ENCODE data around the gene POMGNT1. TPM values are rescaled to one million over a fixed set of nuclear protein-coding genes. Genes with fewer than 3 reads are reported as not detected.
A peak's percentile ranks its signal among the peaks of the same experiment; 100 is the strongest.

Gene POMGNT1
- total and polyA plus RNA-seq, 2 of the 13 experiments (the other 11 are each of a cell fraction or from before 2014, with no cell fraction given) = 33.9 to 46.8 TPM

- no peak for TF ChIP-seq DZIP1 (CRISPR knock-in tag; IDR thresholded peaks at IDR 0.05)
- TF ChIP-seq SAFB2 (CRISPR knock-in tag; IDR thresholded peaks at IDR 0.05; ENCODE audit: borderline replicate concordance, low read depth) = no peak
- TF ChIP-seq TEAD2 (CRISPR knock-in tag; IDR thresholded peaks at IDR 0.05) = no peak
- TF ChIP-seq ELK4 (CRISPR knock-in tag; IDR thresholded peaks at IDR 0.05; ENCODE audit: borderline replicate concordance) = no peak
- 0 out of 2 replicates have a peak, but pooled peaks have one; percentile 45 for TF ChIP-seq HOXD1 (CRISPR knock-in tag; IDR thresholded peaks at IDR 0.05)
- TF ChIP-seq ZNF720 (CRISPR knock-in tag; IDR thresholded peaks at IDR 0.05) = no peak
- no peak; the same call in 1 of the 2 replicates for TF ChIP-seq JUN (CRISPR knock-in tag; IDR thresholded peaks at IDR 0.05)
- TF ChIP-seq ZNF703 (CRISPR knock-in tag; IDR thresholded peaks at IDR 0.05; ENCODE audit: borderline replicate concordance) = no peak
- TF ChIP-seq, protein P1, sequence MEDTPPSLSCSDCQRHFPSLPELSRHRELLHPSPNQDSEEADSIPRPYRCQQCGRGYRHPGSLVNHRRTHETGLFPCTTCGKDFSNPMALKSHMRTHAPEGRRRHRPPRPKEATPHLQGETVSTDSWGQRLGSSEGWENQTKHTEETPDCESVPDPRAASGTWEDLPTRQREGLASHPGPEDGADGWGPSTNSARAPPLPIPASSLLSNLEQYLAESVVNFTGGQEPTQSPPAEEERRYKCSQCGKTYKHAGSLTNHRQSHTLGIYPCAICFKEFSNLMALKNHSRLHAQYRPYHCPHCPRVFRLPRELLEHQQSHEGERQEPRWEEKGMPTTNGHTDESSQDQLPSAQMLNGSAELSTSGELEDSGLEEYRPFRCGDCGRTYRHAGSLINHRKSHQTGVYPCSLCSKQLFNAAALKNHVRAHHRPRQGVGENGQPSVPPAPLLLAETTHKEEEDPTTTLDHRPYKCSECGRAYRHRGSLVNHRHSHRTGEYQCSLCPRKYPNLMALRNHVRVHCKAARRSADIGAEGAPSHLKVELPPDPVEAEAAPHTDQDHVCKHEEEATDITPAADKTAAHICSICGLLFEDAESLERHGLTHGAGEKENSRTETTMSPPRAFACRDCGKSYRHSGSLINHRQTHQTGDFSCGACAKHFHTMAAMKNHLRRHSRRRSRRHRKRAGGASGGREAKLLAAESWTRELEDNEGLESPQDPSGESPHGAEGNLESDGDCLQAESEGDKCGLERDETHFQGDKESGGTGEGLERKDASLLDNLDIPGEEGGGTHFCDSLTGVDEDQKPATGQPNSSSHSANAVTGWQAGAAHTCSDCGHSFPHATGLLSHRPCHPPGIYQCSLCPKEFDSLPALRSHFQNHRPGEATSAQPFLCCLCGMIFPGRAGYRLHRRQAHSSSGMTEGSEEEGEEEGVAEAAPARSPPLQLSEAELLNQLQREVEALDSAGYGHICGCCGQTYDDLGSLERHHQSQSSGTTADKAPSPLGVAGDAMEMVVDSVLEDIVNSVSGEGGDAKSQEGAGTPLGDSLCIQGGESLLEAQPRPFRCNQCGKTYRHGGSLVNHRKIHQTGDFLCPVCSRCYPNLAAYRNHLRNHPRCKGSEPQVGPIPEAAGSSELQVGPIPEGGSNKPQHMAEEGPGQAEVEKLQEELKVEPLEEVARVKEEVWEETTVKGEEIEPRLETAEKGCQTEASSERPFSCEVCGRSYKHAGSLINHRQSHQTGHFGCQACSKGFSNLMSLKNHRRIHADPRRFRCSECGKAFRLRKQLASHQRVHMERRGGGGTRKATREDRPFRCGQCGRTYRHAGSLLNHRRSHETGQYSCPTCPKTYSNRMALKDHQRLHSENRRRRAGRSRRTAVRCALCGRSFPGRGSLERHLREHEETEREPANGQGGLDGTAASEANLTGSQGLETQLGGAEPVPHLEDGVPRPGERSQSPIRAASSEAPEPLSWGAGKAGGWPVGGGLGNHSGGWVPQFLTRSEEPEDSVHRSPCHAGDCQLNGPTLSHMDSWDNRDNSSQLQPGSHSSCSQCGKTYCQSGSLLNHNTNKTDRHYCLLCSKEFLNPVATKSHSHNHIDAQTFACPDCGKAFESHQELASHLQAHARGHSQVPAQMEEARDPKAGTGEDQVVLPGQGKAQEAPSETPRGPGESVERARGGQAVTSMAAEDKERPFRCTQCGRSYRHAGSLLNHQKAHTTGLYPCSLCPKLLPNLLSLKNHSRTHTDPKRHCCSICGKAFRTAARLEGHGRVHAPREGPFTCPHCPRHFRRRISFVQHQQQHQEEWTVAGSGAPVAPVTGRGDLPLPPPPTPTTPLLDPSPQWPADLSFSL (CRISPR knock-in tag; IDR thresholded peaks at IDR 0.05) = no peak
- TF ChIP-seq HOMEZ (CRISPR knock-in tag; IDR thresholded peaks at IDR 0.05; ENCODE audit: low read depth) = peak; percentile 23; the same call in 1 of the 2 replicates
- TF ChIP-seq ZFP36 (IDR thresholded peaks at IDR 0.05; ENCODE audit: borderline replicate concordance, low read depth, low read length, partially characterized antibody) = no peak
- TF ChIP-seq RBM39 (IDR thresholded peaks at IDR 0.05; ENCODE audit: low read depth, low read length, poor library complexity, severe bottlenecking) = peak; percentile 42
- no peak for TF ChIP-seq RBAK (CRISPR knock-in tag; IDR thresholded peaks at IDR 0.05)
- TF ChIP-seq, protein P2, sequence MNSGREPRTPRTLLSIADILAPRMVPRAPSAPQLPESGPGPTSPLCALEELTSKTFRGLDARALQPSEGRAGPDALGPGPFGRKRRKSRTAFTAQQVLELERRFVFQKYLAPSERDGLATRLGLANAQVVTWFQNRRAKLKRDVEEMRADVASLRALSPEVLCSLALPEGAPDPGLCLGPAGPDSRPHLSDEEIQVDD (CRISPR knock-in tag; IDR thresholded peaks at IDR 0.05; ENCODE audit: borderline replicate concordance) = no peak
- peak; percentile 59; the same call in 1 of the 2 replicates for TF ChIP-seq ZNF232 (CRISPR knock-in tag; IDR thresholded peaks at IDR 0.05; ENCODE audit: borderline replicate concordance)
These were observed 49.3 kb upstream of the POMGNT1 start, which contains the start of gene RAD54L (continued) for GRCh38 chr1:46247436-46248121.

Data from HepG2 (cell line).